Amniotic epithelial cell (primary cell): ENCODE results near the gene RUNX1.
A peak's percentile ranks its signal among the peaks of the same experiment; 100 is the strongest.
"Not testable (repeated sequence)": the region's sequence is repeated elsewhere in the genome, so short reads cannot be mapped to it uniquely, and the experiment has no call there.

Experiments used
- DNase-seq: peaks from one replicate; pipeline ENCODE4 v3.0.0-alpha.2; 2010; ENCODE audit warnings: low read depth

The RUNX1 gene

DNA sequence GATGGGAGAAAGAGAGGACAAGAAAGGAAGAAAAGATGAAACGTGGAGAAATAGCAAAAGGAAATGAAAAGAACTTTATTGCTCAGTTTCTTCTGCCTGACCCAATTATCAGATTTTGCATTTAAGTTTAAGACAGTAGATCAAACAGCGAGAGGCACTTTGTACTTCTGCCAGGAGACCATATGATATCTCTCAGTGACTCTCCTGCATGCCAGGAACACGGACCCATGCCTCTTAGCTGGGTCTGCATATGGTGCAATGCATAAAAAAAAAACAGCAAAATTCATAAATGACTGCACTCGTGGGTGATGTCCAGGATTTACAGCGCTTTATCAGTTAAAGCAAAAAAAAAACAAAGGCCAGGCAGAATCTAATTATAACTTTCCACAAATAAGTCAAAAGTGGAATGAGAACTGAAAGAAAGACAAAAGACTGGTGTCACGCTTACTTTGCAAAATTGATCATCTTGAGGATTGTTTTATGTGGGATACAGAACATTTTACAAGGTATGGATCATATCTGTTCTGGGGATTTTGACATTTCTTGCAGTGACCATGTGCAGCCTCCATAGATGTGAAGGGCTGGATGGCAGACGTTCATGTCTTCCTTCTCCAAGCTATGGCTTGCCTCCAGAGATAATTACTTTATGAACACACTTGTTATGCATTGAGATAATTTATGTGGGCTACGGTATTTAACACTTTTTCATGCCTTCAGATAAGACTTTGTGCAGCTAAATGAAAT is 79.5 kb downstream of the RUNX1 start:
- no peak for DNase-seq

DNA sequence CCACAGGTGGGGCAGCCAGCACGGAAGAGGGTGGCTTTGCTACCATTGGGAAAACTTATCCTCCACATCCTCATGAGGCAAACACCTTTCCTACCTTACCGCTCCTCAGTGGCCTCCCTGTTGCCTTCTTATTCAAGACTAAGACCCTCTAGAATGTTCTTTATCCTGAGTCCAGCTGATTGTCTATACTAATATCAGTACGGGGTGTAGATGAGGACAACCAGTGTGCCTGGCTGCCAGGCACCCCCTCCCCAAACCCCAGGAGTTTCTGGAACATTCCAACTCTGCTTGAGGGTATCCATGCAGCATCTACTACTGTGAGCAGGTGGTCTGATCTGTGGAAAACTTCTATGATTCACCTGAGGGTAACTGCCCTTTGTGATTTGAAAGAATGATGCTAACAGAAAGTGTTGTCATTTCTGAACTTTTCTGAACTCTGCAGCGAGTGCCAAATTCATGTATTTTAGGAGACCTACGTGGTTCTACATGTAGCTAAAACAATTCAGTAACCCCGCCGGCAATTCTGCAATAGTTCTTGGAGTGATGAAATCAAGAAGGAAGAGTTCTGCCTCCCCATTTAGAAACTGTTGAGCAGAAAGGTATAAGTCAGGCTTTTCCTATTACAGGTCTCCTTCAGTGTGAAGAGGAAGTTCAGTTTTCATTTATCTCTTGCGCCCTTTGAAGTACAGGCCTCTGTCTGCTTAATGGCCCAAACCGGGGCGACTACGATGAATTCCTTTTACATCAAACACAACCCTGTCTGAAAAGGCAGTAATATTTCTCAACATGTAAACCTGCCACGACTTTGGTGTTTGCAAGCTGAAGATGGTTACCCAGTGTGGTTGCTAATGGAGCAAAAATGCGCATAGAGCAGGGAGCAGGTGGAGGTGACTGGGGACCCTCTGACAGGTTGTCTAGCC is 80.4 kb downstream of the RUNX1 start:
- peak; percentile 33 for DNase-seq

DNA sequence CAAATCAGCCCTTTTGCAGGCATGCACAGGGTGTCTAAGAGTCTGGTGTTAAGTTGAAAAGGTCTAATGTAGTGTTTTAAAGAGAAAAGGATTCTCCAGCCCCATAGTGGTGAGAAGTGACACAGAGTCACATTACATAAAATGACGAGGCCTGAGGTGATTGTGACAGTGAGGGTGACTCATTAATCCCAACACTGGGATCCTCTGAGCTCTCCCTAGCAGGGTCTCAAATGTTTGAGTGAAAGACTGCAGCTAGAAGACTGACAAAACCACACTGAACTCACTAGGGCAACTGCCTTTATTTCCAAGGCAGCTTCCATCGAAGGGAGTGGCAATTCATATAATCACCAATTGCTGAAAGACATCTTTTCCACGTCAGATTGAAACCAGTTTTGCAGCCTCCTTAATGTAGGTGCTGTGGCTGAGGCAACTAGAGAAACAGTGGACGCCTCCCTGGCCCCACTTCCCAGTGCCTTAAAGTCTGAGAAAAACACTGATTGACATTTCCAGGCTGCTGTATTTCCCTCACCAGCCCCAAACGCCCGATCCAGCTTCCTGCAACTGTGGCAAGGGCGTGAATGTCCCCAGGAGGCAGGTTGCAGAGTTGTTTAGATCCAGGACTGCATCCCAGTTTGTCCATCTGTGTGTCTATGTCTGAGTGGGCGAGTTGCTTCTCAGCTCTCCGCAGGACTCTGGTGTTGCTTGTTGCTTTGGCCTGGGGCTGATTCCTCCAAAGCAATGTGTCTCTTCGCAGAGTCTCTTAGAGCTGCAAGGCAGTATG is 81.4 kb downstream of the RUNX1 start:
- no peak for DNase-seq

DNA sequence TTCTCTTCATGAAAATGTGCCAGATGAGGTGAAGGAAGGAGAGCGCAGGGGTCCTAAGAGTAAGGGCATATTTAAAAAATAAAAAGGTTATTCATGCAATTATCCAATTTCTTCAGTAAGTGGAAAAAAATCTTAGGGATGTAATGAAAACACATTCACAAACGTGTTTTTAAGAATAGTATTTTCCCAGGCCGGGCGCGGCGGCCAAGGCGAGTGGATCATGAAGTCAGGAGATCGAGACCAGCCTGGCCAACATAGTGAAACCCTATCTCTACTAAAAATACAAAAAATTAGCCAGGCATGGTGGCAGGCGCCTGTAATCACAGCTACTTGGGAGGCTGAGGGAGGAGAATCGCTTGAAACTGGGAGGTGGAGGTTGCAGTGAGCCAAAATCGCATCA is 82.2 kb downstream of the RUNX1 start:
- DNase-seq: not testable (repeated sequence)

DNA sequence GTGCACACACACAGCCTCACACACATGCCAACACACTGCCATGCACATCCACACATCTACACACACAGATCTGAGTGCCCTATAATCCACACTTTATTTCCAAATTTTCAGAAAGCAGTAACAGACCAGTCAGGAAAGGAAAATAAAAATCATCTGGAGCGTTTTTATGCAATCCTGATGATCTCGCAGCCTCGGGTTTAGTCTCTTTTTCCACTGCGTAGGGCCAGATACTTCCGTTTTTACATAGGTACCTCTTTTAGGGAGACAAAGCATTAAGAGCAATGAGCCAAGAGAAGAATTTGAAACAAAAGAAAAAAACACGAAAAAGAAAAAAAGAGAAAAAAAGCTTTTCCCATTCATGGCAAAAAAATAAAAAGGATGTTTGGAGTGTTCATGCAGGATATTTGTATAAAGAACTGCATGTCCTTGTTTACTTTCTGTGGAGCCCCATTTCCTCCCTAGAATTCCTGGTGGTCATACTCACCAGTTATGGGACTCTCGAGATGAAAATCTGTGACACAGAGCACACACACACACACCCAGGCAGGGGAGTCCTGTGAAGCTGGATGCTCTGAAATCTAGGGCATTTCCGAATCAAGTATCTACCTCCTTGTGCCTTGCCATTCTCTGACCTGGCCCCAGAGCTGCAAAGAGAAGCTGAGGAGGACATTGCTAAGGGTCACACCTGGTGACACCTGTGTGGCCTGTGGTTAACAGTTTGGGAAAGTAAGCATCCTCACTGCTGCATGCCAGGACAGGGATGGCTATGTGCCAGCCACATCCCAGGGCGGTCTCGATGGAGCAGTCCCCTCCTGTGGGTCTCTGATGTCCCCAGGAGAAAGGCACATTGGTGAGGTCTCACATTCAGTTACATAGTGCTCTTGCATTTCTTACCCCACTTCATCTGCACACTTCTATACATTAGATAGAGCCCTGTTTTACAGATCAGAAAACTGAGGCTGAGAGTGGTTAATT is 83.6 kb downstream of the RUNX1 start:
- peak; percentile 75 for DNase-seq

DNA sequence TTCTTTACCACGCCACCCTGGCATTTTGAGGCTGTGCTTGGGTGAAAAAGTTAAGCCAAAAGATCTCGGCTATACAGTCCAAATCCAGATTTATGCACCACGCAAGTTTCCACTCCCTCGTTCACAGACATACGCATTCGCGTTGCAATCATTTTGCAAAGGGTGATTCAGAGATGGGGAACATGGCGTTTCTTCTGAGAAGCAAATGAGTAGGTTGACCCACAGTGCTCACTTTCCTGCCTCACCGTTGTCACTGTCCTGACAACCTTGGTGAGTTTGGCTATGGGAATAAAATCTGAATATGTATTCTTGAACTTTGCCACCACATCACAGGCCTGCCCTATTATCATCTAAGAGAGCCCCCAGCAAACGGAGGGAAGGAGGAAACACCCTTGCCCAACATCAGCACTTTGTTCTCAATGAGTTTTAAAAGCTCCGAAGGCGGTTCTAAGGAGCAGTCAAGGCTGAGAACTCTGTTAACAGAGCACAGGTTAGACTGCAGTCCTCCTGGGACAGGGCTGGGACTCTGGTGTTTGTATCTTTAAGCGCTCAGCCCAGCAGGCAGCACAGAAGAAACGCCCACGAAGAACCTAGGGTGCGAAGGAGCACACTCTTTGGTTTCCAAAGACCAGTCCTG is 86.4 kb downstream of the RUNX1 start:
- no peak for DNase-seq

DNA sequence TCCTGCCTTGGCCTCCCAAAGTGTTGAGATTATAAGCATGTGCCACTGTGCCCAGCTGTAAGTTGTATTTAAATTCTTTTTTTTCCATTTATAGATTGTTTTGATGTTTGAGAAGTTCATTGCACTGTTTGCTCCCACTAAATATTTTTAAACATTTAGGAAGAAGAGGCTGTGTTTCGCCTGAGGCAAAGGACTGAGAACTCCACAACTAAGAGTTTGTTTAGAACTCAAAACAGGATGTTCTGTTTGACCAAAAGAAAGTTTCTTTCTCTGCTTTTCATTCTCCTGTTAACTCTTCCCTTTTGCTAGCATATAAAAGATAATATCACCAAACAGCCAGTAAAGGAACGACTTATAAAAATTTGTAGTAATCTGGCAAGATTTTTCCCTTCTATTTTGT is 87.0 kb downstream of the RUNX1 start:
- no peak for DNase-seq

DNA sequence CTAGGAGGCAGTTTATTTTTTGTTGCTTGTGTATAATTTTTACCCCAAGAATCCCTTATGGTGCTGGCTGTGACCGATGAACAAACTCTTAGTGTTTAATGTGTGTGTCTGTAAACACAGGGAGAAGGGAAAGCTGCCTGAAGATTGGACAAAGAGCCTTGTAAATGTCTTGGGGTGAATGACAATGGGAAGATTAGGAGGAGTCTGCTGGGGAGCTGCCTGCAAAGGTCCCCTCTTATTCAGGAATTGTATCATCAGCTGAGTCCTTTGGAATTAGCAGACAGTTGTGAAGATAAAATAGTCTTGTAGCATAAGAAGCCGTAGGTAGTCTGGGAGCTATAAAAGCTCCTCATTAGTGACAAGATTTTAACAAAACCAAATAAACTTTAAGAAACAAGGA is 88.4 kb downstream of the RUNX1 start:
- DNase-seq: no peak

DNA sequence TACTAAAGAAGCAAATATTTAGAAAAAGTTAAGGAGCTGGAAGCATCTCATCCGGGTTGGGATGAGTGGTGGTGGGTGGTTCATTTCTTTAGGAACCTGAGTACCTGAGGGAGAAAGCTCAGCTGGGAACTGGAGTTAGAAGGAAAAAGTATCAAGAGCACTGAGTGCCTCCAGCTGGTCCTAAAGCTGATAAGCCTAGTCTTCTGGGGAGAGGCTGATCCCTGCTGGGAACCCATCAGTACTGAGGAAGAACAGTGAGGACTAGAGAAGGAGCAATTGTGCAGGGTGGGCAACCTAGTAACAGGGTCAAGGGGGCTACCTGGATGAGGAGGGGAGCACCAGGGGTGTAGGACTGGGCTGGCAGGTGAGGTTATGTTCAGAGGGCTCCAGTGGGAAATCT is 89.5 kb downstream of the RUNX1 start:
- DNase-seq: no peak

DNA sequence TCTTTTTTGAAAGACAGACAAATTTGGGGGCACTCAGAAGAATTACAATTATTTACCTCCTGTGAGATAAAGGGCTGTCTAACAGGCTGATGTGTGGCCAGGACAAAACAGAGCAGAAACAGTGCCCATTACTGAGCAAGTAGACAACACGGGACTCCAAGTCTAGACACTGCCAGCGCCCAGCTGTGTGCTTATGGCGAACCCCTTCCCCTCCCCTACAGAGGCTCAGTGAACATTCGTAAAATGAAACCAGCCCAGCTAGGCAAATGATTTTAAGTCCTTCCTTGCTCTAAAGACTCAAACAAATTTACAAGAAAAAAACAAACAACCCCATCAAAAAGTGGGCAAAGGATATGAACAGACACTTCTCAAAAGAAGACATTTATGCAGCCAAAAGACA is 91.1 kb downstream of the RUNX1 start:
- DNase-seq: no peak

DNA sequence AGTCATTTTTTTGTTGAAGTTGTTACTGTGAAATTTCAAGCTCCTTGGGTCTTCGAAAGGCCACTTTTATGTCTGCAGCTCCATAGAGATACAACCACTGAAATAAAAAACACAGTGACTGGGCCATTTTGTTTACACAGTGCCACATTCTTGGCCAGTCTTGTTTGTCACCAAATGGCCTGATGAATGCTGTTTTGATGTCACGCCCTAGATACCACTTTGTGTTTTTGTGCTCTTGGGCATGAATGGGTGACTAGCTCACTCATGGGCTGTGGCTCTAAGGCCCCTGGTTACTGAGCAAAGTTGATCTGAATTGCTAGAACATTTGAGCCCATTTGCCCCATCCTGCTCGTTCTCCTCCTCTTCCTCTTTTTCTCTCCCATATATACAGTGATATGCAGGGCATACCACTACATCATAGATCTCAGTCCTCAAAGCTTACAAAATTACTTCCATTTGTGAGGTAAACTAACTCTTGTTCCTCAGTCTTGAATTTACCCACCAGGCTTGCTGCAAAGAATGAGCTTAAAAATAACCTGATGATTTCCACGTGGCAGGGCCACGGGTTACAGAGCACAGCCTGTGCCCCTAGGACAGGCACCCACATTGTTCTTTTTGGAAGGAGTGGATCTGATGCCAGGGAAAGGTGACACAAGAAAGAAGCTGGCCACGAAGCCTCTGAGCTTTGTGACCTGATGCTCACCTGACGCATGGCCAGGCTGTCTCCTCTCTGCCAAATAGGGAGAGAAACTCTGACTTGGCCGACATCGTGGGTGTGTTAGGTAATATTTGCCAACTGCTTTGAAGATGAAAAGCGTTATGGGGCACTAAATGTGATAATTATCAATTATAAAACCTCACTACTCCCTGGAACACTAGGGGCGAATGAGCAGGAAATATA is 92.4 kb downstream of the RUNX1 start:
- no peak for DNase-seq

DNA sequence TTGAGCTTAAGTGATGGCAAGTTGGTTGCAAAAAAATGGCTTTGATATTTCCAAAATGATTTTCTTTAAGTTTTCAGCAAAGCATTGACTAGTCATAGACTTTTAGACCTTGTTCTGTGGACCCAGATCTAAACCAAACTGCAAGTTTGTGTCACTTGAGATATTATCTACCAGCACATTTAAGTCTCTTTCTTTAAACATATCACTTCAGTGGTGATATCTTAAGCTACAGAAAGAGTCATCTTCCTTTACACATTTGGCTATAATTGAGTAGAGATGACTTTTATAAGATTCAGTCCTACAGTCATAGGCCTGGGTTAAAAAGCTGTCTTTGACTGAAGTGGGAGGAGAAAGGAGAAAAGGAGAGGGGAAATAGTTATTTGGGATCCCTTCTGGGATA is 95.2 kb downstream of the RUNX1 start:
- DNase-seq: no peak

DNA sequence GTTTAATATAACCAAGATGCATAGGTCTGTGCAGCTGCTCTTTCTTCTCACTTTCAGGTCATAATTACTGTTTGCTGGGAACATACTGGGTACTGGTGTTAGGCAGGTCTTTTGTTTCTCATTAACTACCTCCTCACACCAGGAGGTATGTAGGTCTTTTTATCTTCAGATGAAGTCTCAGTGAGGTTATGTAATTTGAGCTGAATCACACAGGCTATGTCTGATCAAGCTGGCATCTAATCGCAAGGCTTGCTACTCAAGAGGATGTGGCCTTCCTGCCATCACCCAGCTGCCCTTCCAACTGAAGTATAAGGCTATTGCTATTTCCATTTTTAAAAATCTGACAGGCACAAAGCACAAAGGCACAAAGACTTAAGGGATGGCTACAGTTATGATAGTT is 96.4 kb downstream of the RUNX1 start:
- peak; percentile 37 for DNase-seq

DNA sequence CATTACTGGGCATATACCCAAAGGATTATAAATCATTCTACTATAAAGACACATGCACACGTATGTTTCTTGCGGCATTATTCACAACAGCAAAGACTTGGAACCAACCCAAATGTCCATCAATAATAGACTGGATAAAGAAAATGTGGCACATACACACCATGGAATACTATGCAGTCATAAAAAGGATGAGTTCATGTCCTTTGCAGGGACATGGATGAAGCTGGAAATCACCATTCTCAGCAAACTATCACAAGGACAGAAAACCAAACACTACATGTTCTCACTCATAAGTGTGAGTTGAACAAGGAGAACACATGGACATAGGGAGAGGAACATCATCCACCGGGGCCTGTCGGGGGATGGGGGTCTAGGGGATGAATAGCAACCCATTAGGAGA is 97.2 kb downstream of the RUNX1 start:
- not testable (repeated sequence) for DNase-seq

DNA sequence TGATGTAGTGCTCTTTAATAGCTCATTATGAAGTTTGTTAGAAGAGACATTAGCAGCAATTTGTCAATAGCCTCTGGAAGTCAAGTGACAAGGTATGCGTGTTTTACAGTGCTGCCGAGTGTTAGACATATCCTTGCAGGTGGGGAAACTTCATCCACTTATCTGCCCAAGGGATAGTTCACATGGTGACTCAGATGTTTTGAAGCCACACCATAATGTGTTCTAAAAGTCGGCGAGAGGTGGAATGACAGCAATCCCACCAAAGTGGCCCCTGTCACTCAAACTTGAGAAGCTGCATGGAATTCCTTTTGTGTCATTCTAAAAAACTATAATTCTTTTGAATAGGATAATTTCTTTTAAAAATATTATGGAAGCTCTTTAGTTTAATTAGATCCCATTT is 98.1 kb downstream of the RUNX1 start:
- peak; percentile 40 for DNase-seq

DNA sequence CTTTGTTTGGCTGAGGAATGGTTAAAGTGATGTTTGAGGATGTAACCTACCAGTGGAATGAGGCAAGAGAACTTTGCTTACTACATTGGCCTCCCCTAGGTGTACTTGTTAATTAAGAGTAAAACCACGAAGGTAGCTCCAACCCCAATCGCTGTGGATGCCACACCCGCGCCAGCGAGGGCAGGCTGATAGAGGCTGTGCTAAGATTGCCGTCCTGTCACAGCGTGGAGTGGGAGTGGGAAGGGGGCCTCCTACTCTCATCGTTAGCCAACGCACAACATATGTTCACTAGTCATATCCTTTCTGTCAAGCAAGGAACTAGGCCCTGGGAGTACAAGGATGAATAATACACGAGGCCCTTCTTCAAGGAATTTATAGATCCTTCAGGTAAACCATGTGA is 99.6 kb downstream of the RUNX1 start:
- DNase-seq: no peak

DNA sequence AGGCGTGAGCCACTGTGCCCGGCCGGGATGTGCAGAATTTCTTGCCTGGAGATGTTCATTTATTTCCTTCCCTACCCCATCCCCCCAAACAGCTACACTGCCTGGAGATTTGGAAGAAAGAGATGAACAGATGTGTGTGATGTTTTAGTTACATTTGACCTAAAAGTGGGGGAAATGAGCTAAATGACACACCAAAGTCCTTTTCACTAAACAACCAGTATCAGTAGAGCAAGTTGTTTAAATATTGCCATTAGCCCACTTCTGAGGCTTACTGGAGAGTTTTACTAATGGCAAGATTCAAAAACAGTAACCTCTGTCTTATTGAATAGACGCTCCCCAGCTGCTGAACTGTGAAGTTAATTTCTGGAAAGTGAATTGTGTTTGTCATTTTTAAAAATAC is 100.1 kb downstream of the RUNX1 start:
- no peak for DNase-seq

DNA sequence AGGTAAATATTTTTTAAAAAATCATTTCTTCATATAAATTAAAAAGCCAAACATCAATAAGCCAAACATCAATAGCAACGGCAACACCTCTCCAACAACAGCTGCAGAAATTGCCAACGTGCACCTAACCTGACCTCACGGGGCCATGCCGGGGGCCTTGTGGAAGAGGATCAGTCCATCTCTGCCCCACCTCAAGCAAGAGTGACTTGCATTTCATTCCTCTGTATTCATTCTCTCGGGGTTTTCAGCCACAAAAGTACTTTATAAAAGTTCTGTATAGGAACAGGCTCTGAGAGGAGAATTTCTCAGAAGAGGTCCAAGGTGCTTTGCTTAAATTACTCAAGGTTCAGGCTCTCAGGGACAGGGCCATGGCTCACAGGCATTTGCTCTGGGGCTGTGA is 100.9 kb downstream of the RUNX1 start:
- no peak for DNase-seq

DNA sequence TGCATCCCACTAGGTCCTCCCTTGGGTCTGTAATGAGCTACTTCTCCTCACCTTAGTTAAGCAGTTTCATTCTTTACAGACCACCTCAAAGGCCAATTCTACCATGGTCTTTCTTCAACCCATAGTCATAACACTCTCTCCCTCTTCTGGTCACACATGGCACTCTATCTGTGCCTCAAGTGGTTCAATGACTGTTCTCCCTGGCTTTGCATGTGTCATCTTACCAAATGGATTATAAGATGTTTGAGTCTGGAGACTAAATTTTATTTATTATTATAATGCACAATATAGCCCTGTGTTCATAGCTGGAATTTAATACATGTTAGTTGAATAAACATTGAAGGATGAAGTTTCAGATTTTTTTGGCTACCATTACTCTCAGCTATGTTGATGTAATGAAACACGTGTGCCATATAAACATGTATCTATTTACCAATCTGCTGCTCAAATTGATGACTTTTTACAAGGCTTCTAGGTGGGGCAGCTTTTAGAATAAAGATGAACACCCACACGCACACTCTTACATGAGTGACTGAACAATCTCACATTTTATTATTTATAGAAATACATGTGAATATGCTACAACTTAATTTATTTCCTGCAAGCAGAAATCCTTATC is 102.1 kb downstream of the RUNX1 start:
- no peak for DNase-seq
